Liver (tissue), 3 donors: ENCODE results near the gene GPR157.

Experiments
- EGR1 ChIP-seq, 2 donors: IDR thresholded peaks; 2 replicates each; pipeline ENCODE4 v1.6.1; 2016 to 2018; ENCODE audit warnings: antibody characterized with exemption in 2 of 2, low read depth in 2 of 2
- FOXA1 ChIP-seq: IDR thresholded peaks from 2 replicates; pipeline ENCODE4 v1.6.1; 2016; ENCODE audit warnings: antibody characterized with exemption
- GABPA ChIP-seq, 2 donors: IDR thresholded peaks in 1 of 2; conservative IDR thresholded peaks in 1 of 2; 2 replicates each; pipeline ENCODE4 v1.6.1; 2016; ENCODE audit warnings: antibody characterized with exemption in 2 of 2, mild to moderate bottlenecking in 1 of 2, moderate library complexity in 1 of 2
- JUND ChIP-seq, 2 donors: IDR thresholded peaks; 2 replicates each; pipeline ENCODE4 v1.6.1; 2016; ENCODE audit warnings: antibody characterized with exemption in 2 of 2
- NR2F2 ChIP-seq: IDR thresholded peaks from 2 replicates; pipeline ENCODE4 v1.6.1; 2016; ENCODE audit warnings: antibody characterized with exemption
- RAD21 ChIP-seq, 2 donors: IDR thresholded peaks; 2 replicates each; pipeline ENCODE4 v1.6.1; 2016; ENCODE audit warnings: antibody characterized with exemption in 2 of 2, mild to moderate bottlenecking in 2 of 2
- SP1 ChIP-seq: IDR thresholded peaks from 2 replicates; pipeline ENCODE4 v1.6.1; 2018; ENCODE audit warnings: antibody characterized with exemption, mild to moderate bottlenecking
- TAF1 ChIP-seq: conservative IDR thresholded peaks from 2 replicates; pipeline ENCODE4 v1.6.1; 2016; ENCODE audit warnings: antibody characterized with exemption, mild to moderate bottlenecking
- YY1 ChIP-seq: IDR thresholded peaks from 2 replicates; pipeline ENCODE4 v1.6.1; 2016; ENCODE audit warnings: antibody characterized with exemption, mild to moderate bottlenecking
- TF ChIP-seq, protein P1 (sequence below): fragments of 150-350 bp; IDR thresholded peaks from 2 replicates; pipeline ENCODE4 v1.5.1; 2017; ENCODE audit warnings: improper control_type of control experiment, low read depth, low read length; ENCODE audit not compliant: missing input control
- TF ChIP-seq, protein P2 (sequence below): IDR thresholded peaks from 2 replicates; pipeline ENCODE4 v1.6.1; 2016; ENCODE audit warnings: antibody characterized with exemption
- TF ChIP-seq, protein P3 (sequence below): IDR thresholded peaks from 2 replicates; pipeline ENCODE4 v1.6.1; 2016; ENCODE audit warnings: antibody characterized with exemption, mild to moderate bottlenecking
- TF ChIP-seq, protein P4 (sequence below): IDR thresholded peaks from 2 replicates; pipeline ENCODE4 v1.6.1; 2016; ENCODE audit warnings: antibody characterized with exemption
- TF ChIP-seq, protein P5 (sequence below): IDR thresholded peaks from 2 replicates; pipeline ENCODE4 v1.6.1; 2016; ENCODE audit warnings: antibody characterized with exemption
- donor health status: healthy.
- donor health status: healthy.

DNA sequence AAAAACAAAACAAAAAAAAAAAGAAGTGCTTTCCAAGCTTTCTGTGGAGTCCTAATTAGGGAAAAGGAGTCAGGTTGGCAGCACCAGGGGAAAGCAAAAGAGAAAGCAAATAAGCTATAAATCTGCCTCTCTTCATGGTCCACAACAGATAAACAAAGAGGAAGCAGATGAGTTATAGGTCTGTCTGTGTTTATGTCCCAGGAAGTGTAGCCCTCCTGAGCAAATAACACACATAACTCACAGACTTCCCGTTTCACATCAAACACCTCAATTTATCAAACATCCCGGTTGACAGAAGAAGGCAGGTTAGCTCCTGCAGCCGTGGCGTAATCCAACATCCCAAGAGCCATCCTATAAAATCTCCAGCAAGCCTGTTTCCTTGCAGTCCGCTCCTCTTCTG is 53.9 kb downstream of the GPR157 start:
- TF ChIP-seq NR2F2: no peak
- TF ChIP-seq, protein P1, sequence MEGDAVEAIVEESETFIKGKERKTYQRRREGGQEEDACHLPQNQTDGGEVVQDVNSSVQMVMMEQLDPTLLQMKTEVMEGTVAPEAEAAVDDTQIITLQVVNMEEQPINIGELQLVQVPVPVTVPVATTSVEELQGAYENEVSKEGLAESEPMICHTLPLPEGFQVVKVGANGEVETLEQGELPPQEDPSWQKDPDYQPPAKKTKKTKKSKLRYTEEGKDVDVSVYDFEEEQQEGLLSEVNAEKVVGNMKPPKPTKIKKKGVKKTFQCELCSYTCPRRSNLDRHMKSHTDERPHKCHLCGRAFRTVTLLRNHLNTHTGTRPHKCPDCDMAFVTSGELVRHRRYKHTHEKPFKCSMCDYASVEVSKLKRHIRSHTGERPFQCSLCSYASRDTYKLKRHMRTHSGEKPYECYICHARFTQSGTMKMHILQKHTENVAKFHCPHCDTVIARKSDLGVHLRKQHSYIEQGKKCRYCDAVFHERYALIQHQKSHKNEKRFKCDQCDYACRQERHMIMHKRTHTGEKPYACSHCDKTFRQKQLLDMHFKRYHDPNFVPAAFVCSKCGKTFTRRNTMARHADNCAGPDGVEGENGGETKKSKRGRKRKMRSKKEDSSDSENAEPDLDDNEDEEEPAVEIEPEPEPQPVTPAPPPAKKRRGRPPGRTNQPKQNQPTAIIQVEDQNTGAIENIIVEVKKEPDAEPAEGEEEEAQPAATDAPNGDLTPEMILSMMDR: no peak
- no peak for TF ChIP-seq SP1
- TF ChIP-seq, protein P2, sequence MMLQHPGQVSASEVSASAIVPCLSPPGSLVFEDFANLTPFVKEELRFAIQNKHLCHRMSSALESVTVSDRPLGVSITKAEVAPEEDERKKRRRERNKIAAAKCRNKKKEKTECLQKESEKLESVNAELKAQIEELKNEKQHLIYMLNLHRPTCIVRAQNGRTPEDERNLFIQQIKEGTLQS: no peak
- no peak for TF ChIP-seq FOXA1
- no peak for TF ChIP-seq EGR1 (IDR thresholded peaks at IDR 0.05; ENCODE audit: low read depth in 2 of 2)
- TF ChIP-seq RAD21 (IDR thresholded peaks at IDR 0.05): no peak
- TF ChIP-seq, protein P3, sequence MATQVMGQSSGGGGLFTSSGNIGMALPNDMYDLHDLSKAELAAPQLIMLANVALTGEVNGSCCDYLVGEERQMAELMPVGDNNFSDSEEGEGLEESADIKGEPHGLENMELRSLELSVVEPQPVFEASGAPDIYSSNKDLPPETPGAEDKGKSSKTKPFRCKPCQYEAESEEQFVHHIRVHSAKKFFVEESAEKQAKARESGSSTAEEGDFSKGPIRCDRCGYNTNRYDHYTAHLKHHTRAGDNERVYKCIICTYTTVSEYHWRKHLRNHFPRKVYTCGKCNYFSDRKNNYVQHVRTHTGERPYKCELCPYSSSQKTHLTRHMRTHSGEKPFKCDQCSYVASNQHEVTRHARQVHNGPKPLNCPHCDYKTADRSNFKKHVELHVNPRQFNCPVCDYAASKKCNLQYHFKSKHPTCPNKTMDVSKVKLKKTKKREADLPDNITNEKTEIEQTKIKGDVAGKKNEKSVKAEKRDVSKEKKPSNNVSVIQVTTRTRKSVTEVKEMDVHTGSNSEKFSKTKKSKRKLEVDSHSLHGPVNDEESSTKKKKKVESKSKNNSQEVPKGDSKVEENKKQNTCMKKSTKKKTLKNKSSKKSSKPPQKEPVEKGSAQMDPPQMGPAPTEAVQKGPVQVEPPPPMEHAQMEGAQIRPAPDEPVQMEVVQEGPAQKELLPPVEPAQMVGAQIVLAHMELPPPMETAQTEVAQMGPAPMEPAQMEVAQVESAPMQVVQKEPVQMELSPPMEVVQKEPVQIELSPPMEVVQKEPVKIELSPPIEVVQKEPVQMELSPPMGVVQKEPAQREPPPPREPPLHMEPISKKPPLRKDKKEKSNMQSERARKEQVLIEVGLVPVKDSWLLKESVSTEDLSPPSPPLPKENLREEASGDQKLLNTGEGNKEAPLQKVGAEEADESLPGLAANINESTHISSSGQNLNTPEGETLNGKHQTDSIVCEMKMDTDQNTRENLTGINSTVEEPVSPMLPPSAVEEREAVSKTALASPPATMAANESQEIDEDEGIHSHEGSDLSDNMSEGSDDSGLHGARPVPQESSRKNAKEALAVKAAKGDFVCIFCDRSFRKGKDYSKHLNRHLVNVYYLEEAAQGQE: no peak
- TF ChIP-seq, protein P4, sequence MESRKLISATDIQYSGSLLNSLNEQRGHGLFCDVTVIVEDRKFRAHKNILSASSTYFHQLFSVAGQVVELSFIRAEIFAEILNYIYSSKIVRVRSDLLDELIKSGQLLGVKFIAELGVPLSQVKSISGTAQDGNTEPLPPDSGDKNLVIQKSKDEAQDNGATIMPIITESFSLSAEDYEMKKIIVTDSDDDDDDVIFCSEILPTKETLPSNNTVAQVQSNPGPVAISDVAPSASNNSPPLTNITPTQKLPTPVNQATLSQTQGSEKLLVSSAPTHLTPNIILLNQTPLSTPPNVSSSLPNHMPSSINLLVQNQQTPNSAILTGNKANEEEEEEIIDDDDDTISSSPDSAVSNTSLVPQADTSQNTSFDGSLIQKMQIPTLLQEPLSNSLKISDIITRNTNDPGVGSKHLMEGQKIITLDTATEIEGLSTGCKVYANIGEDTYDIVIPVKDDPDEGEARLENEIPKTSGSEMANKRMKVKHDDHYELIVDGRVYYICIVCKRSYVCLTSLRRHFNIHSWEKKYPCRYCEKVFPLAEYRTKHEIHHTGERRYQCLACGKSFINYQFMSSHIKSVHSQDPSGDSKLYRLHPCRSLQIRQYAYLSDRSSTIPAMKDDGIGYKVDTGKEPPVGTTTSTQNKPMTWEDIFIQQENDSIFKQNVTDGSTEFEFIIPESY: no peak
- TF ChIP-seq TAF1: no peak
- no peak for TF ChIP-seq JUND (IDR thresholded peaks at IDR 0.05)
- TF ChIP-seq, protein P5, sequence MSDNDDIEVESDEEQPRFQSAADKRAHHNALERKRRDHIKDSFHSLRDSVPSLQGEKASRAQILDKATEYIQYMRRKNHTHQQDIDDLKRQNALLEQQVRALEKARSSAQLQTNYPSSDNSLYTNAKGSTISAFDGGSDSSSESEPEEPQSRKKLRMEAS: no peak
- TF ChIP-seq YY1: no peak
- no peak for TF ChIP-seq GABPA (IDR thresholded peaks at IDR 0.05 in 1 of 2, conservative IDR thresholded peaks at IDR 0.05 in 1 of 2)
